Bone marrow (tissue), 2 donors: ENCODE measurements around the gene ATXN7L1.
"Not testable (repeated sequence)": the region's sequence is repeated elsewhere in the genome, so short reads cannot be mapped to it uniquely, and the experiment has no call there.

ENCODE experiments used
- DNase-seq, 2 donors: peaks; one replicate each; lab custom pipeline; 2025; lab: John Stamatoyannopoulos, UW

The ATXN7L1 gene

DNA sequence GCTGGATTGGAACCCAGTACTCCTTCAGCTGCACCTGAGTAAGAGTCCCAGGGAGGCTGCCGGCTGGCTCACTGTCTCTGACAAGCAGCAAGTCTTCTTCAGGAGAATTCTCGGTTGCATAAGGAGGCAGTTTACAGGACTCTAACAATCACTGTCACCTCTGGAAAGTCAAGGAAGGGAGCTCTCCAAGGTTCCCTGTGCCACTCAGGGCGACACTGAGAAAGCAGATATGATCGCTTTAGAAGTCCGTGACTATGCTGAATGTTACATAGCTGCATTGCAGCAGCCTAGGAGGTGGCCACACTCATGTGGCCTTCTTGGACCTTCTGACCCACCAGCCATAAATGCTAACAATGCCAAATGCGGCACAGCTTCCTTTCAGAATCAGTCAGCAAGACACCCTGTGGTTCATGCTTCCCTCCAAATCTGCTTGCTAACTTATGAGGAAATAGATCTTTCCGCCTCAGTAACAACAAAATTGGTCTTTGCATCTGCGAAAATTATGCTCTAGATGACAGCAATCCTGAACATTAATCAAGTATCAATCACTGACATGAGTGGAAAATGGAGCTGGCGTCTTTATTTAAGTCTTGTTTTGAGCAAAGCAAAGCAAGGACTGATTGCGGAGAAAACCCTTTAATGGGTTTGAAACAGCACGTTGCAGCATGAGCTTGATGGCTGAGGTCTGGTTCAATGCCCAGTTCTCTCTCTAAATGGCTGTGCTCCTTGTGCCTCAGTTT, 132.9 kb downstream of the ATXN7L1 start:
- no peak for DNase-seq

DNA sequence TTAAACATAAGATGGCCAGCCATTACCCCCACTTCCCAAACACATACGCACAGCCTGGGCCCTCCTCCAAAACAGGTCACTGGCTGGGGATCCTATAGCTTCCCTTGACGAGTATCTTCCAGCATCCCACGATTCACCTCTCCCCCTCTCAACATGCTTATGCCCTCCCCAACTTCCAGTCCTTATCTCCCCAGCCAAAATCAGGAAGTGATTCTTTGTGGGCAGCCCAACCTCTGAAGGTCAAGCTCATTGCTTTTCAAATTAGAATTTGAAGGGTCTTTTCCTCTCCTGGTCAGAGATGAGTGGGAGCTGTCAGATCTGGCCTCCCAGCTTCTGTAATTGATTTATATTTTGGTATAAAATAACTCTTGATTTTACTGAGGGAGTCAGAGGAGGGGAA, 133.6 kb downstream of the ATXN7L1 start:
- no peak for DNase-seq

DNA sequence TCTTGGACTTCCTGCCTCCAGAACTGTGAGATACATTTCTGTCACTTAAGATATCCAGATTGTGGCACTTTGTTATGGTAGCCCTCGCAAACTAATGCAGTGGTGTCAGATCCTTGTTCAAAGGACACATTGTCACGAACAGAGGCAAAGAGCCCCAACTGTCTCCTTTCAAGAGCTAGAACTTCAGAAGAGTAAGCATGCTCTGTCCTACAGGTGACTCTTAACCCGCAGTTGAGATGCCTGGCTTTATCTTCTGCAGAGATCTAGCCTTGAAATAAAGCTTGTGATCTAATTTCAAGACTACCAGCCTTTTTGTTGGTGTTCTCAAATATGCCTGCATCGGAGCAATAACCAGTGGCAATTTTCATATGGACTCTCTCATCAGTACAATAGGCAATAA, 134.4 kb downstream of the ATXN7L1 start:
- no peak for DNase-seq

DNA sequence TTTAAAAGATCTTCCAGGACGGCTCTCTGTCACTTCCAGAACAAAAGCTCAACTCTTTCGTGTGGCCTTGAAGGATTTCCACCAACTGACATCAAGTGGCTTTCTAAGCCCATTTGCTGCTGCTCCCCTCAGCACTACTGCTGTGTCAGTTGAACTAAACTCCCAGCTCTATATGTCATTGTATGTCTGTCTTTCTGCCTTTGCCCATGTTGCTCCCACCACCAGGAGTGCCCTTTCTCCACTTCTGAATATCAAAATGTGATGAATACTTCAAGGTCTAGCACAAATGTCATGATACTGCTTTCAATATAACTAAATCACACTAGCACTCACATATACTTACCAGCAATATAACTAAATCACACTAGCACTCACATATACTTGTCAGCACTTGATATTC, 138.3 kb downstream of the ATXN7L1 start:
- DNase-seq, result no peak

DNA sequence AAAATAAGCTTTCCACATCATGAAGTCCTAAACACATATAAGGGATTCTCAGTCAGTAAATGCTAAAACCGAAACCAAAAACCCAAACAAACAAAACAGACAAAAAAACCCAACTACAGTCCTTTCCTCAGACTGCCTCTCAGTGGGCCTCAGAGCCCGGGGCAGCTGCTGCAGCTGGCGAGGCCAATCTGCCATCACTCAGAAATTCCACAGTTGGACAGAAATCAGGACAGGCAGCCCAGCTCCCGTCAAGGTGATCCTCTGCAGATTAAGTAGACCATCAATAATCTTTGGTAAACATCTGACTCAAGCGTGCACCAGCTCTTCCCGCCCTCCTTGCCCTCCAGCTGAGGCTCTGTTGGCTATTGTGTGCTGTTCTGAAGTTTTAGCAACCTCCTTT, 142.2 kb downstream of the ATXN7L1 start:
- DNase-seq, result no peak

DNA sequence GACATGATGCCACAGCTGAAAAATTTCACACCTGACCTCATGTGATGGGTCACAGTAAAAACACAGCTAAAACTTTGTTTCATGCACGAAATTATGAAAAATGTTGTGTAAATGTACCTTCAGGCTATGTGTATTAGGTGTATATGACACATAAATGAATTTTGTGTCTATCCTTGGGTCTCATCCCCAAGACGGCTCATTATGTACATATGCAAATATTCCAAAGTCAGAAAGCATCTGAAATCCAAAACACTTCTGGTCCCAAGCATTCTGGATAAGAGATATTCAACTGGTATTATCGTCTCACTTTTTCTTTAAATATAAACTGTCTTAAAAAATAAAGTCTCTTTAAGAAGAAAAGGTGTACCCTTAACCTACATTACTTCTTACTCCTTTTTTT, 145.4 kb downstream of the ATXN7L1 start:
- DNase-seq, result no peak

DNA sequence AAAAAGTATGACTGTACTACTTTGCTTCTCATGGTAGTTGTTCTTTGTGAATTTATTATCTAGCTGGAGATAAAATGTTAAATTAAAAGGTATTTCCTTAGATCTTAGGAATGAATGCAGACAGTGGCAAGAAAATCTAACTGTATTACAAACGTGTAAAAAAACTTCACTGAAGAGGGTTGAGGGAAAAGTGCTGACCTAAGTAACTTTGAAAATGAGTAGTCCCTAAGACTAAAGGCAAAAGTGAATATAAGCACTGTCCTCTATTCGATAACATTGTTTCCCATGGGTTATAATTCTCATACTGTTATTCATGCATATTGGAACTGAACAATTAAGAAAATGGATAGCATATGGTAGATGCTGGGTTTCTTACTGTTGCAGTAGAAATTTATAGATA, 148.4 kb downstream of the ATXN7L1 start:
- DNase-seq, result no peak

DNA sequence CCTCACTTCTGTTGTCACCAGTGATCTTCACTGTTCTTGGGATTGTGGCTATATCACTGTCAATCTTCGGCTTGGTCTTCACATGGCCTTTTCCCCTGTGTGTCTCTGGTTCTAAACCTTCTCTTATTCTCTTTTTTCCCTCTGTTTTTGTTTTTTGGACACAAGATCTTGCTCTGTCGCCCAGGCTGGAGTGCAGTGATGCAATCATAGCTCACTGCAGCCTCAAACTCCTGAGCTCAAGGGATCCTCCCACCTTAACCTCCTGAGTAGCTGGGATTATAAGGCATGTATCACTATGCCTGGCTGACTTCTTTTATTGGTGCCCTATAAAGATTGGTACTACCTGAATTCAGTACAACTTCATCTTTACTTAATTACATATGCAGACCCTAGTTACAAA, 151.7 kb downstream of the ATXN7L1 start:
- DNase-seq, result no peak

DNA sequence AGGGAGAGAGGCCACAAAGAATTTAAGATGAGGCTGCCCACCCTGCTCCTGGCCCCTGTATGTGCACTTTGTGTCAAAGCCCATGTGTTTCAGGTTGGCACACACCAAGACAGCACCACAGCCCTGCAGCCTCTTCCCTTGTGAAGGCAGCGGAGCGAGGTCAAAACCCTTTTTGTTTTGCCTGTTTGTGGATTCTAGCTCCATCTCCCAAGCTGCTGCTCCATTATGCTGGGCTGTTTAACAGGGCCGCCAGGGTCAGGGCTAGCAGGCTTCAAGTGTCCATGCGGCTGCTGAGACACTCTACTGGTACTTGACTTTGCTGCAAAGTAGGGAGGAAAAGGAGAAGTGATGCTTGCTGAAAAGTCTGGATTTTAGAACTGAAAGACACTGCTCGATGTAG, 152.8 kb downstream of the ATXN7L1 start:
- DNase-seq, result no peak

DNA sequence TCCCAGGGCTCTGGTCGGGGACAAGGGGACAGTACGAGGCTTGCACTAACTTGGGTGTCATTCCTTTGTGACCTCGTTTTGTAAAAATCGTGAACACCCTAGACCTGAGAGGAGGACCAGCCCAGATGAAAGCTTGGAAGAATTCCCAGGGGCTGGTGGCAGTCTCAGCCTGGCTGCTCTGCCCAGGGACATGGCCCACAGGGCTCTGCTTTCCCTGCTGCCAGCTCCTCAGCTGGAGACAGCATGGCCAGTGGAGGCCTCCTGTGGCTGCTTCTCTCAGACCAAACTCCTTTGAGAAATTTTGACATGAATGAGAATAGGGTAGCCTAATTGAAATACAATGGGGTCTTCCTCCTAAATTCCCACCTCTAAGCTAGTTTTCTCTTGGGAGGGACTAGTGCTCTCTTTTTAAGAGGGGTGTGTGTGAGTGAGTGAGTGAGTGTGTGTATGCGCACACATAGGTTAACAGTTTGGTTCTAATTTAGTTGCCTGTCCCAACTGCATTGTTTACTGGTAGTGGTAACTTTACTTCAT, 154.8 kb downstream of the ATXN7L1 start:
- DNase-seq, result no peak

DNA sequence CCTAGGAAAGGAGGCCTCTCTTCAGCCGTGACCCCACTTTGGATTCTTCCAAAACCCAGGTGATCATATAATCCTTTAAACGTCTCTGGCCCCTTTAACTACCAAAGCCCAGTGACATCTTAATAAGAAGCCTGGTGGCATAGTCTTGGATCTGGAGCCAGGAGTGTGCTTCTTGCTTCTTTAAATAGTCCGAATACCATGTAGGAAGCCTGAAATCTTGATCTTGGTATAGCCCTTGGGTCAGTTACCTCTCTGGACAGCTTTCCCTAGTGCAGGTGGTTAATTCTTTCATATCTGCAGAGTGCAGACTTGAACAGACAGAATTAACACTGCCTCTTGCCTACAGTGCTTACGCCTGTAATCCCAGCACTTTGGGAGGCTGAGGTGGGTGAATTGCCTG, 156.5 kb downstream of the ATXN7L1 start:
- no peak for DNase-seq

DNA sequence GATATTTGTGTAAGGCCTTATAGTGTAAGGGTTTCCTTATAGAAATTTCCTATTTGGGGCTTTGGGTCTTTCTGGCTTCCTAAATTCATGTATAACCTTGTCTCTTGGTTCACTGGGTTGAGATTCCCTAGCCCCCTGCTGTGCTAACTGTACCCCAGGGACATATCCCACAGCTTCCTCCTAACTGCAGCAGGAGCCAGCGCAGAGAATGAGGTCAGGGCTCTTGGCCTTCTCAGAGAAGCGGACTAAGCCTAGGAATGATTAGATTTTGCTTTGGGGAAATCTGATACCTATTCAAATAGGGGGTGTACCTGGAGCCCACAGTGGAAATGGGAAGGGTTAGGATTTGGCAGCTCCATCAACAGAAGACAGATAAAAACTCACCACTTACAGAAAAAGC, 157.0 kb downstream of the ATXN7L1 start:
- DNase-seq, result no peak

DNA sequence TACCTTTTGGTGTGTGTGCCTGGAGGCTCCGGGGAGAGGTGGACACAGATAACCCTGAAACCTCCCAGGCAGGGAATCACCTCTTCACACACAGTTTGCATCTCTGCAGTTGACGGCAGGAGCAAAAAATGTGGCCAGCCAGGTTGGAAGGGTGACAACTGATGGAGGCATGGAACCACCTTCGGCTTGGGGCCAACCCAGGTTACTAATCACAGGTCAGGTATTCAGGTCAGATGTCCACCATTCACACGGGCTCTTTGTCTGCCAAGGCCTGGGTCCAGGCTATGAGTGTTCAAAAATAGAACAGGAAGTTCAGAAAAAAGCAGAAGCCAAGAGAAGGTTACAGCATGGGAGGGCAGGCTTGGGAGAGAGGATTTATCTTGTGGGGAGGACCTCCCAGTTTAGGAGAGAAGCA, 157.9 kb downstream of the ATXN7L1 start:
- peak in 1 of 2 donors; percentile 2 for DNase-seq

DNA sequence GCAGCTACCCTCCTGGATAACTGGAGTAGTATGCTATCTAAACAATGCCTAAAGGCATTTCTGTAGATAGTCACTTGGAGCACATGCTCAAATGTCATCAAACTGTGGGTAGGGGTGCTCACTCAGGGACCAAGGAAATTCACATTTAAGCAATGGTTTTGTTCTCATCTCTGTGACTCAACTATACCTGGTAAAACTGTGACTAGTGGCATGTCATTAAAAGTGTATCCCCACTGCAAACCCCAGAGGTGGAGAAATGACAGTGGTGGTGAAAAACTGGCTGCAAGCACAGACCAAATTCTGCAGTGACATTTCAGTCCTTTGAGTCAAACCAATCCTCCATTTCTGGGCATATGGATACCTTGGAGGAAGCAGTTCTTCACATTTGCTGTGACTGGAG, 160.9 kb downstream of the ATXN7L1 start:
- no peak for DNase-seq

DNA sequence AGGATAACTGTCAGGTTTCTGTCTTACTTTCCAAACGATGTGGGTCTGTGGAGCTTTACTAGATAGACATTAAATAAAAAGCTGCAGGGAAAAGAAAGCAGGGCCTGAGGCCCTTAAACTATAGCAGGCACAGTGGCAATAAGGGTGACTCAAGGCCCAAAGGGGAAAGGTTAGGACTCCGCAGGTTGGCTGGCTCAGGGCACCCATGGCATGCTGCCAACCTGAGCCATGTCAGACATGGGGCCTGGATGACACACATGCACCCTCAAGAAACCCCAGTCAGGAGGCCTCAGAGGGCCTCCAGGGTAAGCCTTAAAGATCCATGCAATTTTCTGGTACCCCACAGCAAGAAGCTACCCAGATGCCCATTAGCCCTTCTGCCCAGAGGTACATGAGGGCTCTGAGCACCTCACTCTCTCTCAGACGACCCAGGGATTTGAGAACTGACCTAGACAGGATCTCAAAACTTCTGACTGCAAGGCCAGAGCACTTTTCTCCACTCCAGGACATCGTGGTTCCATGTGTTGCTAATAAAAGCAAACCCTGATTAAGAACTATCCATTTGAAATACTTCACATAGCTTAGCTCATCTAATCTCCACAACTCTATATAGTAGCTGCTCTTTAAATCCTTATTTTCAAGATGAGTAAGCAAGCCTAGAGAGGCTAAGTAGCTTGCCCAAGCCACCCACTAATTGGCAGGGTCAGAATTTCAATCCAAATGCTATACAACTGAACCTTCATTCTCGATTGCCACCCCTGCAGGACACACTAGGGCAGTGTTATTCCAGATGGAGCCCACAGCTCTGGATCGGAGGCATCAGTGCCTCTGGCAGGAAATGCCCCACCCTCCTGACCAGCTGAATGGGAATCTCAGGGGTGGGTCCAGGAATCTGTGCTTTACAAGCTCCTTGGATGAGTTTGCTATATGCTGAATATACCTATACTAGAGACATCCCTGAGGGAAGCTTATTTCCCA, 162.6 kb downstream of the ATXN7L1 start:
- no peak for DNase-seq

DNA sequence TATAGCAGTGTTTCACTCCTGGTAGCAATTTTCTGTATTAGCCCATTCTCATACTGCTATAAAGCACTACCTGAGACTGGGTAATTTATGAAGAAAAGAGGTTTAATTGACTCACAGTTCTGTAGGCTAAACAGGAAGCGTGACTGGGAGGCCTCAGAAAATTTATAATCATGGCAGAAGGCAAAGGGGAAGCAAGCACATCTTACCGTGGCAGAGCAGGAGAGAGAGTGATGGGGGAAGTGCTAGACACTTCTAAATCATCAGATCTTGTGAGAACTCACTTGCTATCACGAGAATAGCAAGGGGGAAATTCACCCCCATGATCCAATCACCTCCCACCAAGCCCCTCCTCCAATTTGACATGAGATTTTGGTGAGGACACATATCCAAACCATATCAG, 163.5 kb downstream of the ATXN7L1 start:
- no peak for DNase-seq

DNA sequence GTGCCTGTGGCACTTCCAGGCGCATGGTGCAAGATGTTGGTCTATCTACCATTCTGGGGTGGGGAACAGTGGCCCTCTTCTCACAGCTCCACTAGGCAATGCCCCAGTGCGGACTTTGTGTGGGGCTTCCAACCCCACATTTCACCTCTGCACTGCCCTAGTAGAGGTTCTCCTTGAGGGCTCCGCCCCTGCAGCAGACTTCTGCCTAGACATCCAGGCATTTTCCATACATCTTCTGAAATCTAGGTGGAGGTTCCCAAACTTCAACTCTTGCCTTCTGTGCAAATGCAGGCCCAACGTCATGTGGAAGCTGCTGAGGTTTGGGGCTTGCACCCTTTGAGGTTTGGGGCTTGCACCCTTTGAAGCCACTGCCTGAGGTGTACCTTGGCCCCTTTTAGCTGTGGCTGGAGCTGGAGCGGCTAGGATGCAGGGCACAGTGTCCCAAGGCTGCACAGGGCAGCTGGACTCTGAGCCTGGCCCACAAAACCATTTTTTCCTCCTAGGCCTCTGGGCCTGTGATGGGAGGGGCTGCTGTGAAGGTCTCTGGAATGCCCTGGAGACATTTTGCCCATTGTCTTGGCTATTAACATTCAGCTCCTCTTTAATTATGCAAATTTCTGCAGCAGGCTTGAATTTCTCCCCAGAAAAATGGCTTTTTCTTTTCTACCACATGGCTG, 164.5 kb downstream of the ATXN7L1 start:
- DNase-seq, result no peak

DNA sequence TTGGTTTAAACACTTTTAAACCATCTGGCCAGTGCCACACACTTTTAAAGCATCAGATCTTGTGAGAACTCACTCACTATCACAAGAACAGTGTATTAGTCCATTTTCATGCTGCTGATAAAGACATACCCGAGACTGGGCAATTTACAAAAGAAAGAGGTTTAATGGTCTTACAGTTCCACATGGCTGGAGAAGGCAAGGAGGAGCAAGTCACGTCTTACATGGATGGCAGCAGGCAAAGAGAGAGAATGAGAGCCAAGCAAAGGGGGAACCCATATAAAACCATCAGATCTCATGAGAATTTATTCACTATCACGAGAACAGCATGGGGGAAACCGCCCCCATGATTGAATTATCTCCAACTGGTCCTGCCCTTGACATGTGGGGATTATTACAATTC, 165.7 kb downstream of the ATXN7L1 start:
- not testable (repeated sequence) for DNase-seq

DNA sequence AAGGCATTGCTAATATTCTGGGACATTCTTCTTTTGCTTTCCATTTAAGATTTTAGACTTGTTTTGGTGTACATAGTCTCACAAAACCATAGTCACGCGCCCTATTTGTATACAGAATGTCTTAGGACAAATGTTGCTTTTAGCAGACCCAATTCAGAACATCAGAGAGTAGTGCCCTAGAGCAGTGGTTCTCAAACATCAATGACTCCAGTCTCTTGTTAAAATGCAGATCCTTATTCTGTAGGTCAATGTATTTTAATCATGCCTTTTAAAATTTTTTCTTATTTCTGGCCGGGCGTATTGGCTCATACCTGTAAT, 167.7 kb downstream of the ATXN7L1 start:
- DNase-seq, result no peak

DNA sequence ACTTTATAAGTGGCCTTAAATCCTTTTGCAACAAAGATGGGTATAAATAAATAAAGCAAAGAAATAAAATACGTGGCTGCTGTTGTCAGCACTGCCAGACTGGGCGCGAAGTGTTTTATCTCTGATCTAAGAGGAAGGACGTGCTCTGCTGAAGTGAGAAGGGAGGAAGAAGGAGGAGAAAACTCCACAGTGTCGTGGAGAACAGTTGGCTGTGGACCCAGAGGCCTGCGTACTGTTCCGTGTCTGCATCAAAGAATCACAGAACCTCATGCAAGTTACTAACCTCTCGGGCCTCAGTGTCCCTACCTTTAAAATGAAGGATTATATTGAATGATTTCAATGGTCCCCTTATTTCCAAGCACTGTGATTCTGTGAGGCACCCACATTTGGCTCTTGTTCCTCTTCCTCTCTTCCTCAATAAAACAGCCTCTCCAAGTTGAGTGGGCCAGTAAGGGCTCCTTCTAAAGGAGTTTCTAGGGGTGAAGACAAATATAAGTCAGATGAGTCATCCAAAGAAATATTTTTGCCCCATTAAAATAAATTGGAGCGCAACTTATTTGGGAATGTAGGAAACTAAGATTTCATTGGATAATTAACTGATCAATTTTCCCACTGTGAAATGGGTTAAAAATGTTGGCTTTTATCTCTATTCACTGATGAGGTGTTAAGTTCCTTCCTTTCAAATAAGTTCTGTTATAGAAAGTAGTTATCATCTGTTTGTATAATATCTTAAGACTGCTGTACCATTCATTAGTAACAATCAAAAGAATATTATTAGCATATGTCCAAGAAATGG, 168.2 kb downstream of the ATXN7L1 start:
- DNase-seq, result peak in 1 of 2 donors; percentile 48

DNA sequence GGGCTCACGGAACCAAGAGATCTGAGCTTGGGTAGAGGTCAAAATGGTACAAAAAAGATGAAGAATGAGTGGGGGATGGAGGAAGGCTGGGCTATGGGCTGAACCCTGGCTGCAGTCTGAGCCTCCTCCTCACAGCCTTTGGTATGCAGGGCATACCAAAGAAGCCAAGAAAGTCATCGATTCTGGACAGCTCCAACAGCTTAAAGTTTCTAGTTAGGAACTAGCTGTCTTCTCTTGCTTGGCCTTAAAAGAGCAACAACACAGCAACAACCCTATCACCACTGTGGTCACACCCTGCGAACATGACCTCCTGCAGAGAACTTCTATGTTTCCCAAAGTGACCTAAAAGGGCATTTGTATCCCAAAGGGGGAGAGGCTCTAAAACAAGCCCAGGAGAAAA, 169.0 kb downstream of the ATXN7L1 start:
- DNase-seq, result no peak

DNA sequence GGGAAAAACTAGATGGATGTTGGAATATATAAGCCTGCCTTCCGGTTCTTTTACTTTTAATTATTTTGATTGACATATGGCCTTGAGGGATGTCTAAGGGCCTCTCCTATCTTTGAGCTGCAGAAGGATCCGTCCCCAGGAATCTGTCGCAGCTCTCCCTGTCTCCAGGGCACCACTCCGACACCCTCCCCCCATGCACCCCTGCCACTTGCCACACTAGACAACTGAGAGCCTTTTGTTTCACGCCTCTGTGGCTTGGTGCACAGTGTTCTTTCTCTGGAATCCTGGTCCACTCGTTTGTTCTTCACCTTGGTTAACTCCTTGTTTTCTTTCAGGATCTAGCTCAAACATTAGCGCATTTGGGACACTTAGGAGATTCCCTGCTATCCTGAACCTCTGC, 171.0 kb downstream of the ATXN7L1 start:
- DNase-seq, result no peak
